K562 treated with DMSO at 1 percent for 48 hours (cell line): Measurements from ENCODE around the gene CUL4A. TPM values are rescaled to one million over a fixed set of nuclear protein-coding genes. Genes with fewer than 3 reads are reported as not detected.

Experiments
- total RNA-seq: library from RNA; unstranded; fragments of 300-600 nt; gene quantifications from 2 replicates; pipeline ENCODE4 v1.2.3, GENCODE V29; 2022; ENCODE audit warnings: low replicate concordance; ENCODE audit errors: extremely low read depth

The CUL4A gene
- total RNA-seq: not detected in 2 replicates

DNA sequence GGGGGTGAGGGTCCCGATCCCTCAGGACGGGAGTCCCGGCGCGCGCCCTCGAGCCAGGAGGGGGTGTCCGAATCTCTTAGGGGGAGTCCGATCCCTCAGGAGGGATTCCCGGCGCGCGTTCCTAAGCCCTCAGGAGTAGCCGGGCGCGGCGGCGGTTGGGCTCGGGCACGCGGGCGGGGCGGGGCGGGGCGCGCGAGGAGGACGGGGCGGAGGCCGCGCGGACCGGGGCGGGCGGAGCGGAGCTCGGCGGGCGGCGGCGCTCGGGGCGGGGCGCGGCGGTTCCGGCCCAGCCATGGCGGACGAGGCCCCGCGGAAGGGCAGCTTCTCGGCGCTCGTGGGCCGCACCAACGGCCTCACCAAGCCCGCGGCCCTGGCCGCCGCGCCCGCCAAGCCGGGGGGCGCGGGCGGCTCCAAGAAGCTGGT, at the start of gene CUL4A:
CUL4A (plus strand) TSS at position 278 of the 423 bp plus-strand sequence; CDS start at position 293, 15 bp downstream.

GRCh38 chr13:113208421-113209335, 735 bp upstream of the CUL4A start, which contains the start of gene PCID2:
Gene PCID2, minus strand, starts transcription at chr13:113208669. Its CDS starts 35 bp downstream, at chr13:113208634.

GRCh38 chr13:113296823-113297369, 87.5 kb downstream of the CUL4A start, which contains the start of gene LAMP1:
Gene LAMP1, plus strand, starts transcription at chr13:113297239. Its CDS starts 196 bp downstream, at chr13:113297435.

Other genes starting within 250 kb of the CUL4A start
- gene MCF2L, start 240.4 kb upstream of the CUL4A start, total RNA-seq: not detected in 2 replicates
- gene F7, start 103.8 kb upstream of the CUL4A start, total RNA-seq: not detected in 2 replicates
- not detected in 2 replicates for gene F10, start 86.8 kb upstream of the CUL4A start, total RNA-seq
- not detected in 2 replicates for gene PROZ, start 51.0 kb upstream of the CUL4A start, total RNA-seq
- gene PCID2, start 944 bp upstream of the CUL4A start, total RNA-seq: not detected in 2 replicates
- not detected in 2 replicates for gene LAMP1, start 87.6 kb downstream of the CUL4A start, total RNA-seq
- not detected in 2 replicates for gene GRTP1, start 154.5 kb downstream of the CUL4A start, total RNA-seq
- not detected in 2 replicates for gene ADPRHL1, start 243.9 kb downstream of the CUL4A start, total RNA-seq